ENCODE results near the gene ERLEC1.
"Not testable (repeated sequence)": the region's sequence is repeated elsewhere in the genome, so short reads cannot be mapped to it uniquely, and the experiment has no call there.

ERLEC1 gene

GRCh38 chr2:53821810-53822209 is 35.0 kb downstream of the ERLEC1 start:
- Histone ChIP-seq H2BK15ac (ENCODE audit: low read length) (no peak overlapping the region), H3K27me3 (ENCODE audit: control insufficient read depth in 3 of 3, insufficient read depth in 3 of 3, low read depth in 1 of 3, low read length in 3 of 3) (no peaks in the 10 kb centered on the region), H3K14ac (ENCODE audit: low read length) (no peak overlapping the region), H2AK5ac (ENCODE audit: low read depth, low read length) (no peak overlapping the region), H3K18ac (ENCODE audit: low read length) (no peak overlapping the region), H3K9ac (ENCODE audit: low read depth, low read length, poor library complexity) (no peak overlapping the region), H2BK120ac (ENCODE audit: low read depth, low read length) (no peak overlapping the region), H3K4ac (ENCODE audit: low read length) (no peak overlapping the region), H4K8ac (ENCODE audit: low read depth, low read length) (no peak overlapping the region), H3K4me3 (ENCODE audit: low read length in 2 of 2) (no peak overlapping the region), H4K91ac (ENCODE audit: low read depth, low read length, poor library complexity) (no peak overlapping the region), H3K36me3 (replicated peaks in 1 of 2; ENCODE audit: control insufficient read depth in 2 of 2, insufficient read depth in 2 of 2, low read length in 2 of 2) (peaks cover 2 to 30% of the 10 kb centered on the region in 2 donors), H3K4me2 (ENCODE audit: insufficient read depth, low read length, poor library complexity, severe bottlenecking) (no peak overlapping the region), H3K27ac (replicated peaks; ENCODE audit: low read length) (no peak overlapping the region), H2BK12ac (ENCODE audit: low read length) (no peak overlapping the region), H2BK5ac (ENCODE audit: low read length) (no peak overlapping the region), H3K9me3 (replicated peaks in 1 of 2; ENCODE audit: control insufficient read depth in 2 of 2, insufficient read depth in 1 of 2, low read depth in 1 of 2, low read length in 2 of 2) (no peaks in the 10 kb centered on the region), H3K4me1 (ENCODE audit: control insufficient read depth in 2 of 2, insufficient read depth in 1 of 2, low read depth in 1 of 2, low read length in 2 of 2) (peaks cover 3% of the 10 kb centered on the region in 2 donors), H3K79me1 (ENCODE audit: low read depth, low read length) (no peaks in the 10 kb centered on the region), H3K23ac (ENCODE audit: low read depth, low read length, poor library complexity) (no peak overlapping the region), H2AFZ (ENCODE audit: low read length) (no peak overlapping the region)
- DNase-seq (ENCODE audit: low spot score) = no peak
- WGBS, 2 donors (ENCODE audit: extremely low coverage in 2 of 2, insufficient read length in 2 of 2, insufficient replicate concordance in 1 of 2) = no CpG with 5 or more reads among the region's 6 CpGs

DNA sequence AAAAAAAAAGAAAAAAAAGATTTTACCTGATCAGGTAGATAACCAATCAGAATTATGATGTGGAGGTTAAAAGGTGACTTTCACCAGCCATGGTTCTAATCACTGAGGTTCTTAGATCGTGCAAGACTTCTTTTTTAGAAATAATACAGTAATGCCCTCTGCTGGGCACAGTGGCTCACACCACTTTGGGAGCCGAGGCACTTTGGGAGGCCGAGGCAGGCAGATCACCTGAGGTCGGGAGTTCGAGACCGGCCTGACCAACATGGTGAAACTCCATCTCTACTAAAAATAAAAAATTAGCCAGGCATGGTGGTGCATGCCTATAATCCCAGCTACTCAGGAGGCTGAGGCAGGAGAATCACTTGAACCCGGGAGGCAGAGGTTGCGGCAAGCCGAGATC is 36.8 kb downstream of the ERLEC1 start:
- H3K4ac ChIP-seq (ENCODE audit: low read length); DNase-seq (ENCODE audit: low spot score); H2AK5ac ChIP-seq (ENCODE audit: low read depth, low read length); H3K27me3 ChIP-seq (ENCODE audit: control insufficient read depth in 3 of 3, insufficient read depth in 3 of 3, low read depth in 1 of 3, low read length in 3 of 3); H3K79me1 ChIP-seq (ENCODE audit: low read depth, low read length); H3K9ac ChIP-seq (ENCODE audit: low read depth, low read length, poor library complexity); H2BK12ac ChIP-seq (ENCODE audit: low read length); H2AFZ ChIP-seq (ENCODE audit: low read length); H2BK120ac ChIP-seq (ENCODE audit: low read depth, low read length); H2BK15ac ChIP-seq (ENCODE audit: low read length); H3K9me3 ChIP-seq (replicated peaks in 1 of 2; ENCODE audit: control insufficient read depth in 2 of 2, insufficient read depth in 1 of 2, low read depth in 1 of 2, low read length in 2 of 2); H3K27ac ChIP-seq (replicated peaks; ENCODE audit: low read length); H3K14ac ChIP-seq (ENCODE audit: low read length); H3K23ac ChIP-seq (ENCODE audit: low read depth, low read length, poor library complexity); H2BK5ac ChIP-seq (ENCODE audit: low read length); H3K18ac ChIP-seq (ENCODE audit: low read length); H4K91ac ChIP-seq (ENCODE audit: low read depth, low read length, poor library complexity); H3K4me3 ChIP-seq (ENCODE audit: low read length in 2 of 2); H3K4me2 ChIP-seq (ENCODE audit: insufficient read depth, low read length, poor library complexity, severe bottlenecking); H4K8ac ChIP-seq (ENCODE audit: low read depth, low read length): not testable (repeated sequence)
- Histone ChIP-seq H3K36me3 (replicated peaks in 1 of 2; ENCODE audit: control insufficient read depth in 2 of 2, insufficient read depth in 2 of 2, low read length in 2 of 2) (peaks cover 2 to 13% of the 10 kb centered on the region in 2 donors), H3K4me1 (ENCODE audit: control insufficient read depth in 2 of 2, insufficient read depth in 1 of 2, low read depth in 1 of 2, low read length in 2 of 2) (peaks cover 9 to 12% of the 10 kb centered on the region in 2 donors)
- no CpG with 5 or more reads among the region's 9 CpGs for WGBS, 2 donors (ENCODE audit: extremely low coverage in 2 of 2, insufficient read length in 2 of 2, insufficient replicate concordance in 1 of 2)

DNA sequence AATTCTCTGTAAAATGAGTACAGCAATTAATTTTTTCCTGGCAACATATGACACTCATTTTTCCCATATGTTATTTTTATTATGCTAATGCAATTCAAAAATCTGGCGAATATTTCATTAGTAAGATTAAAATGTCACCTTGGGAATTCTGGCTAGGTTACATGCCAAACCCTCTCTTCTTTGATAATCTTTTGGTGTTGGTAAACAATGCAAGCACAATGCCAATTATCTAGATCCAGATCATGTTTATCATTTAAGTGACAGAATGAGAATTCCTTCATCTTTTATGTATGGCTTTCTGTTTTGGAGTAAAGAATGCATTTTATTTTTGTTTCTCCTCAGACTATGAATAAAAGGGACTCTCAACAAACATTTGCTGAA is 39.2 kb downstream of the ERLEC1 start:
- no peak overlapping the region for H3K4ac ChIP-seq (ENCODE audit: low read length)
- no peak overlapping the region for H3K23ac ChIP-seq (ENCODE audit: low read depth, low read length, poor library complexity)
- no peaks in the 10 kb centered on the region for H3K79me1 ChIP-seq (ENCODE audit: low read depth, low read length)
- no peak overlapping the region for H2AFZ ChIP-seq (ENCODE audit: low read length)
- no peak for DNase-seq (ENCODE audit: low spot score)
- no peaks in the 10 kb centered on the region for H3K27me3 ChIP-seq (ENCODE audit: control insufficient read depth in 3 of 3, insufficient read depth in 3 of 3, low read depth in 1 of 3, low read length in 3 of 3)
- H3K27ac ChIP-seq (replicated peaks; ENCODE audit: low read length) = no peak overlapping the region
- no peak overlapping the region for H2BK12ac ChIP-seq (ENCODE audit: low read length)
- no peak overlapping the region for H3K18ac ChIP-seq (ENCODE audit: low read length)
- WGBS, 2 donors (ENCODE audit: extremely low coverage in 2 of 2, insufficient read length in 2 of 2, insufficient replicate concordance in 1 of 2) = no CpG with 5 or more reads among the region's 1 CpG
- H2BK120ac ChIP-seq (ENCODE audit: low read depth, low read length) = no peak overlapping the region
- no peak overlapping the region for H3K4me3 ChIP-seq (ENCODE audit: low read length in 2 of 2)
- H4K8ac ChIP-seq (ENCODE audit: low read depth, low read length) = no peak overlapping the region
- no peaks in the 10 kb centered on the region for H3K36me3 ChIP-seq (replicated peaks in 1 of 2; ENCODE audit: control insufficient read depth in 2 of 2, insufficient read depth in 2 of 2, low read length in 2 of 2)
- H3K9me3 ChIP-seq (replicated peaks in 1 of 2; ENCODE audit: control insufficient read depth in 2 of 2, insufficient read depth in 1 of 2, low read depth in 1 of 2, low read length in 2 of 2) = no peaks in the 10 kb centered on the region
- H2BK5ac ChIP-seq (ENCODE audit: low read length) = no peak overlapping the region
- no peak overlapping the region for H2AK5ac ChIP-seq (ENCODE audit: low read depth, low read length)
- H3K4me2 ChIP-seq (ENCODE audit: insufficient read depth, low read length, poor library complexity, severe bottlenecking) = no peak overlapping the region
- H3K14ac ChIP-seq (ENCODE audit: low read length) = no peak overlapping the region
- H3K4me1 ChIP-seq (ENCODE audit: control insufficient read depth in 2 of 2, insufficient read depth in 1 of 2, low read depth in 1 of 2, low read length in 2 of 2) = peaks cover 9 to 12% of the 10 kb centered on the region in 2 donors
- H2BK15ac ChIP-seq (ENCODE audit: low read length) = no peak overlapping the region
- H4K91ac ChIP-seq (ENCODE audit: low read depth, low read length, poor library complexity) = no peak overlapping the region
- no peak overlapping the region for H3K9ac ChIP-seq (ENCODE audit: low read depth, low read length, poor library complexity)

- H3K27me3 ChIP-seq (ENCODE audit: control insufficient read depth in 3 of 3, insufficient read depth in 3 of 3, low read depth in 1 of 3, low read length in 3 of 3) = no peaks in the 10 kb centered on the region
- no peak overlapping the region for H3K14ac ChIP-seq (ENCODE audit: low read length)
- no peak overlapping the region for H4K8ac ChIP-seq (ENCODE audit: low read depth, low read length)
- no CpG with 5 or more reads among the region's 3 CpGs for WGBS, 2 donors (ENCODE audit: extremely low coverage in 2 of 2, insufficient read length in 2 of 2, insufficient replicate concordance in 1 of 2)
- no peak overlapping the region for H2BK120ac ChIP-seq (ENCODE audit: low read depth, low read length)
- no peak overlapping the region for H2BK15ac ChIP-seq (ENCODE audit: low read length)
- H3K4ac ChIP-seq (ENCODE audit: low read length) = no peak overlapping the region
- H3K18ac ChIP-seq (ENCODE audit: low read length) = no peak overlapping the region
- peak overlapping the region; percentile 49 for H3K27ac ChIP-seq (replicated peaks; ENCODE audit: low read length)
- H2BK12ac ChIP-seq (ENCODE audit: low read length) = no peak overlapping the region
- H3K9me3 ChIP-seq (replicated peaks in 1 of 2; ENCODE audit: control insufficient read depth in 2 of 2, insufficient read depth in 1 of 2, low read depth in 1 of 2, low read length in 2 of 2) = no peaks in the 10 kb centered on the region
- H2AFZ ChIP-seq (ENCODE audit: low read length) = peak overlapping the region; percentile 14
- no peak for DNase-seq (ENCODE audit: low spot score)
- H2AK5ac ChIP-seq (ENCODE audit: low read depth, low read length) = no peak overlapping the region
- H3K4me2 ChIP-seq (ENCODE audit: insufficient read depth, low read length, poor library complexity, severe bottlenecking) = no peak overlapping the region
- H3K36me3 ChIP-seq (replicated peaks in 1 of 2; ENCODE audit: control insufficient read depth in 2 of 2, insufficient read depth in 2 of 2, low read length in 2 of 2) = no peaks in the 10 kb centered on the region
- no peak overlapping the region for H4K91ac ChIP-seq (ENCODE audit: low read depth, low read length, poor library complexity)
- H2BK5ac ChIP-seq (ENCODE audit: low read length) = no peak overlapping the region
- H3K4me3 ChIP-seq (ENCODE audit: low read length in 2 of 2) = no peak overlapping the region
- H3K9ac ChIP-seq (ENCODE audit: low read depth, low read length, poor library complexity) = no peak overlapping the region
- H3K23ac ChIP-seq (ENCODE audit: low read depth, low read length, poor library complexity) = no peak overlapping the region
- H3K4me1 ChIP-seq (ENCODE audit: control insufficient read depth in 2 of 2, insufficient read depth in 1 of 2, low read depth in 1 of 2, low read length in 2 of 2) = peaks cover 9 to 12% of the 10 kb centered on the region in 2 donors
- no peaks in the 10 kb centered on the region for H3K79me1 ChIP-seq (ENCODE audit: low read depth, low read length)
Observed at GRCh38 chr2:53826587-53827397, 39.9 kb downstream of the ERLEC1 start.

Measured in neuronal stem cell (in vitro differentiated cells).